HG02870 (cell line): ENCODE results near the gene TMEM220.

ENCODE experiments used
- ATAC-seq: cut with Tn5 transposase; IDR thresholded peaks from one replicate; pipeline ENCODE4 v1.9.1; 2021; ENCODE audit warnings: mild to moderate bottlenecking, moderate library complexity; ENCODE audit not compliant: unreplicated experiment

TMEM220 gene

GRCh38 chr17:10673312-10673711, 56.5 kb downstream of the TMEM220 start:
- ATAC-seq: no peak

GRCh38 chr17:10668775-10669174, 61.0 kb downstream of the TMEM220 start:
- ATAC-seq: no peak

GRCh38 chr17:10666906-10667305, 62.9 kb downstream of the TMEM220 start:
- no peak for ATAC-seq

GRCh38 chr17:10664571-10664970, 65.3 kb downstream of the TMEM220 start:
- no peak for ATAC-seq
